Measurements from ENCODE around the gene SLC5A11. TPM values are rescaled to one million over a fixed set of nuclear protein-coding genes. Genes with fewer than 3 reads are reported as not detected.

The SLC5A11 gene
- total and polyA plus RNA-seq, 3 experiments from 2014 or later = 0.15 to 0.20 TPM; not detected in 1

DNA sequence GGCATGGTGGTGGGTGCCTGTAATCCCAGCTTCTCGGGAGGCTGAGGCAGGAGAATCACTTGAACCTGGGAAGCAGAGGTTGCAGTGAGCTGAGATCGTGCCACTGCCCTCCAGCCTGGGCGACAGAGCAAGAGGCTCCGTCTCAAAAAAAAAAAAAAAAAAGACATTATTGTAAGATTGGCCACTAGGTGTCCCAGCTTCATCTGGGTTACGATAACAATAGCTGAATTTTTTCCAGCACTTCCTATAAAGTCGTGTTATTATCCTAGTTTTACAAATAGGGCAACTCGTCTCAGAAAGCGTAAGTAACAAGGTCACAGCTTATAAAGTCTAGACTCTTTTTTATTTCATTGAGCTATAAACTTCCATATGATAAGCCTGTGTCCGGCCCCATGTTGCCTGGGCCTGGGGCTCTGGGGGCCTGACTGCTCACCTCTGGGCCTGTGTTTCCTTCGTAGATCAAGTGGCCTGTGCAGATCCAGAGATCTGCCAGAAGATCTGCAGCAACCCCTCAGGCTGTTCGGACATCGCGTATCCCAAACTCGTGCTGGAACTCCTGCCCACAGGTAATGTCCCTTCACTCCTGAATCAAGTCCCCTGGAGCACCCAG lies 60.5 kb downstream of the SLC5A11 start:
- peaks cover 2 to 9% of the 10 kb centered on the region in 2 donors for H3K27me3 Mint-ChIP-seq
- ChIA-PET CTCF (interaction anchor here (0.6 to 1.5 kb wide), 6 partner anchors 12 to 319 kb away, joined by 3 to 5 read pairs (median 3); no protein-coding TSS in a partner anchor), POLR2A (interaction anchor here (0.6 kb wide), 1 partner anchor 319 kb away, joined by 3 read pairs; no protein-coding TSS in a partner anchor)
- no peaks in the 10 kb centered on the region for H3K9me3 ChIP-seq (ENCODE audit: low read length)
- H3K27ac Mint-ChIP-seq = no peak overlapping the region
- no peaks in the 10 kb centered on the region for H3K36me3 ChIP-seq (ENCODE audit: insufficient read depth, low read length)
- H3K36me3 Mint-ChIP-seq = no peaks in the 10 kb centered on the region
- H3K4me3 Mint-ChIP-seq = no peak overlapping the region
- no peaks in the 10 kb centered on the region for H3K4me1 Mint-ChIP-seq
- H3K27ac ChIP-seq (ENCODE audit: low read depth, low read length) = no peak overlapping the region
- H3K9me3 Mint-ChIP-seq = no peaks in the 10 kb centered on the region
- no peaks in the 10 kb centered on the region for H3K4me1 ChIP-seq (ENCODE audit: insufficient read depth, low read length)
- DNase-seq = no peak
- H3K4me3 ChIP-seq (ENCODE audit: low read length) = no peak overlapping the region
- no peaks in the 10 kb centered on the region for H3K27me3 ChIP-seq (ENCODE audit: insufficient read depth, low read length, poor library complexity, severe bottlenecking)

DNA sequence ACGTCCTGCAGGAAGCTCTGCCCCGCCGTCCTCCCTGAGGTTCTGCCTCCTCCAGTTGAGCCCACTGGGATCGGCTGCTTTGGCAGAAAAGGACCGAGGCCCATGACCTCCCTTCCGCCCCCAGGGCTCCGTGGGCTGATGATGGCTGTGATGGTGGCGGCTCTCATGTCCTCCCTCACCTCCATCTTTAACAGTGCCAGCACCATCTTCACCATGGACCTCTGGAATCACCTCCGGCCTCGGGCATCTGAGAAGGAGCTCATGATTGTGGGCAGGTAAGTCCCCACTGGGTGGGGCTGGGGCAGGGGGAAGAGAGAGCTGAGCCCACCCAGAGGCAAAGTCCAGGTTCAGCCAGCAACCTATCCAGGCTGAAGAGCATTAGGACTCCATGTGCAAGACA lies 61.1 kb downstream of the SLC5A11 start:
- no peaks in the 10 kb centered on the region for H3K4me1 Mint-ChIP-seq
- H3K27me3 Mint-ChIP-seq = peaks cover 2 to 4% of the 10 kb centered on the region in 2 donors
- H3K4me3 Mint-ChIP-seq = no peak overlapping the region
- no peak for DNase-seq
- no peaks in the 10 kb centered on the region for H3K4me1 ChIP-seq (ENCODE audit: insufficient read depth, low read length)
- ChIA-PET CTCF (interaction anchor here (0.7 to 1.5 kb wide), 3 partner anchors 12 to 29 kb away, joined by 3 to 5 read pairs (median 3); no protein-coding TSS in a partner anchor), POLR2A (no interaction called here)
- no peaks in the 10 kb centered on the region for H3K27me3 ChIP-seq (ENCODE audit: insufficient read depth, low read length, poor library complexity, severe bottlenecking)
- no peaks in the 10 kb centered on the region for H3K9me3 ChIP-seq (ENCODE audit: low read length)
- H3K9me3 Mint-ChIP-seq = no peaks in the 10 kb centered on the region
- no peaks in the 10 kb centered on the region for H3K36me3 Mint-ChIP-seq
- no peak overlapping the region for H3K4me3 ChIP-seq (ENCODE audit: low read length)
- no peak overlapping the region for H3K27ac Mint-ChIP-seq
- no peaks in the 10 kb centered on the region for H3K36me3 ChIP-seq (ENCODE audit: insufficient read depth, low read length)
- no peak overlapping the region for H3K27ac ChIP-seq (ENCODE audit: low read depth, low read length)

DNA sequence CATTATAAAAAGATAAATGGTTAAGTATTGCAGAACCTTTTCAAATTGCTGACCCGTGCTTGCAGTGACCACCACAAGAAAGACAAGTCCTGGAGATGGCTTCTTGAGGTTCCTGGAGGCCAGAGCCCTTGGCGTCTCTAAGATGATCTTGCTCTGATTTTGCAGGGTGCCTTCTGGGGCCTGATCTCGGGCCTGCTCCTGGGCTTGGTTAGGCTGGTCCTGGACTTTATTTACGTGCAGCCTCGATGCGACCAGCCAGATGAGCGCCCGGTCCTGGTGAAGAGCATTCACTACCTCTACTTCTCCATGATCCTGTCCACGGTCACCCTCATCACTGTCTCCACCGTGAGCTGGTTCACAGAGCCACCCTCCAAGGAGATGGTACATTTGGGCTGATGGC lies 63.0 kb downstream of the SLC5A11 start:
- Histone ChIP-seq H3K9me3 (ENCODE audit: low read length) (no peaks in the 10 kb centered on the region), H3K27me3 (ENCODE audit: insufficient read depth, low read length, poor library complexity, severe bottlenecking) (no peaks in the 10 kb centered on the region), H3K36me3 (ENCODE audit: insufficient read depth, low read length) (no peaks in the 10 kb centered on the region), H3K4me3 (ENCODE audit: low read length) (no peak overlapping the region), H3K4me1 (ENCODE audit: insufficient read depth, low read length) (no peaks in the 10 kb centered on the region), H3K27ac (ENCODE audit: low read depth, low read length) (no peak overlapping the region)
- no peaks in the 10 kb centered on the region for H3K36me3 Mint-ChIP-seq
- no peaks in the 10 kb centered on the region for H3K4me1 Mint-ChIP-seq
- H3K27me3 Mint-ChIP-seq = no peaks in the 10 kb centered on the region
- H3K9me3 Mint-ChIP-seq = no peaks in the 10 kb centered on the region
- H3K4me3 Mint-ChIP-seq = no peak overlapping the region
- no peak overlapping the region for H3K27ac Mint-ChIP-seq
- POLR2A ChIA-PET = no interaction called here
- DNase-seq = no peak
- CTCF ChIA-PET = interaction anchor here (1.1 kb wide), 1 partner anchor 13 kb away, joined by 3 read pairs; no protein-coding TSS in a partner anchor

DNA sequence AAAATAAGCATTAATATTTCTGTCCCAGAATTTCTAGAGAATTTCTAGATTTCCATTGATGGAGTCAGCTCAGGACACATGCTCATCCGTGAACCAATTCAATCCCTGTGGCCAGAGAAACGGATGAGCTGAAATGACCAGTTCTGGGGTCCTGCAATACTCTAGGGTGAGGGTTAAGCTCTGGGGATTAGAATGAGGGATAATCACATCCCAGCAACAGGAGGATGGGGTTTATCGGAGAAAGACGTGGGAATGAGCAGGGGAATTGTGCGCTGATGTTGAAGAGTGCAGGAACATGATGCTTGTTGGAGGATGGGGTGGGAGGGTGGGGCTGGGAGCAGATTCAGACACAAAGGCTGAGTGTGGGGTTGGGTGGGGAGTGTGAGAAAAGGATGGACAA lies 64.1 kb downstream of the SLC5A11 start:
- no peaks in the 10 kb centered on the region for H3K4me1 ChIP-seq (ENCODE audit: insufficient read depth, low read length)
- Mint-ChIP-seq H3K4me3 (no peak overlapping the region), H3K27me3 (peaks cover 0 to 1% of the 10 kb centered on the region in 2 donors), H3K36me3 (no peaks in the 10 kb centered on the region), H3K9me3 (no peaks in the 10 kb centered on the region), H3K4me1 (no peaks in the 10 kb centered on the region), H3K27ac (no peak overlapping the region)
- ChIA-PET POLR2A (no interaction called here), CTCF (no interaction called here)
- no peaks in the 10 kb centered on the region for H3K27me3 ChIP-seq (ENCODE audit: insufficient read depth, low read length, poor library complexity, severe bottlenecking)
- H3K27ac ChIP-seq (ENCODE audit: low read depth, low read length) = no peak overlapping the region
- no peaks in the 10 kb centered on the region for H3K9me3 ChIP-seq (ENCODE audit: low read length)
- H3K36me3 ChIP-seq (ENCODE audit: insufficient read depth, low read length) = no peaks in the 10 kb centered on the region
- DNase-seq = no peak
- H3K4me3 ChIP-seq (ENCODE audit: low read length) = no peak overlapping the region

DNA sequence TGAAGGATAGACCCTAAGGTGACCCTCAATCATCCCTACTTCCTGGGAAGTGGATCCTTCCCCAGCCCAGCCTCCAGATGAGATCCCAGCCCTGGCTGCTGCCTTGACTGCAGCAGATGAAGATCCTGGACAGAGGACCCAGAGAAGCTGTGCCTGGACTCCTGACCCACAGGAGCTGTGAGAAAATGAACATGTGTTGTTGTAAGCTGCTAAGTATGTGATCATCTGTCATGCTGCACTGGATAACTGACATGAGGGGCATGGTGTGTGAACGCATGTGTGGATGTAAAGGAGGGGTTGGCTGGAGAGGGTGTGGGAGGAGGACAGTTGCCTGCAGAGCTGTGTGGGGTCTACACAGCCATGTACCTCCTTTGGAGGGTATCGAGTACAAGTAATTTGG lies 69.3 kb downstream of the SLC5A11 start:
- H3K4me1 Mint-ChIP-seq = peaks cover 0 to 1% (median 0%) of the 10 kb centered on the region in 3 donors
- peaks cover 0 to 1% of the 10 kb centered on the region in 2 donors for H3K27me3 Mint-ChIP-seq
- POLR2A ChIA-PET = no interaction called here

DNA sequence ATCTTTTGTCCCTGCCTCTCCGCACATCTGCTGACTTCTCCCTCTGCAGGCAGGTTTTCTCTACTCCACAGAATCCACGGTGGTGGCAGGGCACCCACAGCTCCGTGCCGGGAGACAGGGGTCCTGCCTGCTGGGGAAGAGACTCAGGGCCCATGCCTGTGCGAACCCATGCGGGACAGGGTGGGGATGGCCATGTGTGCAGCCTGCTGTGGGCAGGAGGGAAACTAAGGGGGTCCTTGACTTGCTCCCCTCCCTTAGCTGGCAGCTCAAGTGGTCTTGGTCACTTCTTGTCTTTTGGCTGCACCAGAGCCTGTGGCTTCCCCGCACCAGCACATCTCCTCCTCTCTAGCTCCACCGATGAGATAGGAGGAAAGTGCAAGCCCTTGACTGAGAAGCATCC lies 69.8 kb downstream of the SLC5A11 start:
- peaks cover 10% of the 10 kb centered on the region for H3K36me3 ChIP-seq (ENCODE audit: insufficient read depth, low read length)
- H3K36me3 Mint-ChIP-seq = peaks cover 2 to 35% (median 4%) of the 10 kb centered on the region in 3 donors
- no peaks in the 10 kb centered on the region for H3K9me3 ChIP-seq (ENCODE audit: low read length)
- H3K4me1 Mint-ChIP-seq = peaks cover 2 to 3% (median 2%) of the 10 kb centered on the region in 3 donors
- no peaks in the 10 kb centered on the region for H3K9me3 Mint-ChIP-seq
- no peak overlapping the region for H3K27ac ChIP-seq (ENCODE audit: low read depth, low read length)
- no peaks in the 10 kb centered on the region for H3K27me3 ChIP-seq (ENCODE audit: insufficient read depth, low read length, poor library complexity, severe bottlenecking)
- peak overlapping the region in 1 of 8 donors; percentile 6 for H3K27ac Mint-ChIP-seq
- CTCF ChIA-PET = no interaction called here
- DNase-seq = no peak
- POLR2A ChIA-PET = no interaction called here
- no peak overlapping the region for H3K4me3 ChIP-seq (ENCODE audit: low read length)
- H3K4me1 ChIP-seq (ENCODE audit: insufficient read depth, low read length) = no peaks in the 10 kb centered on the region
- peaks cover 0 to 1% of the 10 kb centered on the region in 2 donors for H3K27me3 Mint-ChIP-seq
- H3K4me3 Mint-ChIP-seq = no peak overlapping the region

More for the DNA sequence above, 69.3 kb downstream of the SLC5A11 start:
- CTCF ChIA-PET = no interaction called here
- no peaks in the 10 kb centered on the region for H3K9me3 Mint-ChIP-seq
- no peak overlapping the region for H3K4me3 Mint-ChIP-seq
- H3K27ac Mint-ChIP-seq = peak overlapping the region in 4 of 8 donors; percentile 10 to 56 (median 30)
- H3K27me3 ChIP-seq (ENCODE audit: insufficient read depth, low read length, poor library complexity, severe bottlenecking) = no peaks in the 10 kb centered on the region
- no peak overlapping the region for H3K4me3 ChIP-seq (ENCODE audit: low read length)
- H3K36me3 ChIP-seq (ENCODE audit: insufficient read depth, low read length) = peaks cover 10% of the 10 kb centered on the region
- H3K4me1 ChIP-seq (ENCODE audit: insufficient read depth, low read length) = no peaks in the 10 kb centered on the region
- H3K27ac ChIP-seq (ENCODE audit: low read depth, low read length) = no peak overlapping the region
- no peaks in the 10 kb centered on the region for H3K9me3 ChIP-seq (ENCODE audit: low read length)
- peaks cover 2 to 32% (median 4%) of the 10 kb centered on the region in 3 donors for H3K36me3 Mint-ChIP-seq
- no peak for DNase-seq

DNA sequence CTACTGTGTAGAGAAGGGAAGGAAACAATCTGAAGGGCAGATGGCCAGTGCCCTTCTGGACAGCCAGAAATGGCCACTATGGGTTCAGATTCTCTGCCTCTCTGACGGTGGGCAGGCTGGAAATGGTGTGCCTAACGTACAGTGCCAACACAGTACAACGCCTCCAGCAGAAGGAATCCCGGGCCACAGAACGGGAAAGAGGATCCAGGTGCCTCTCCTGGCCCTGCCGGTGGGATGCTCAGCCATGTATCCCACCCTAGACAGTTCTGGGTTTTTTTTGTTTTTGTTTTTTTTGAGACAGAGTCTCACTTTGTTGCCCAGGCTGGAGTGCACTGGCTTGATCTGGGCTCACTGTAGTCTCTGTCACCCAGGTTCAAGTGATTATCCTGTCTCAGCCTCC lies 71.5 kb downstream of the SLC5A11 start:
- POLR2A ChIA-PET = no interaction called here
- Histone ChIP-seq H3K4me1 (ENCODE audit: insufficient read depth, low read length) (no peaks in the 10 kb centered on the region), H3K36me3 (ENCODE audit: insufficient read depth, low read length) (peaks cover 18% of the 10 kb centered on the region), H3K27me3 (ENCODE audit: insufficient read depth, low read length, poor library complexity, severe bottlenecking) (no peaks in the 10 kb centered on the region), H3K4me3 (ENCODE audit: low read length) (no peak overlapping the region), H3K9me3 (ENCODE audit: low read length) (no peaks in the 10 kb centered on the region), H3K27ac (ENCODE audit: low read depth, low read length) (no peak overlapping the region)
- peak overlapping the region in 1 of 8 donors; percentile 60 for H3K27ac Mint-ChIP-seq
- H3K4me3 Mint-ChIP-seq = no peak overlapping the region
- DNase-seq = no peak
- CTCF ChIA-PET = no interaction called here
- peaks cover 0 to 1% of the 10 kb centered on the region in 2 donors for H3K27me3 Mint-ChIP-seq
- H3K36me3 Mint-ChIP-seq = peaks cover 4 to 51% (median 11%) of the 10 kb centered on the region in 3 donors
- H3K4me1 Mint-ChIP-seq = peaks cover 17 to 19% (median 18%) of the 10 kb centered on the region in 3 donors
- no peaks in the 10 kb centered on the region for H3K9me3 Mint-ChIP-seq

DNA sequence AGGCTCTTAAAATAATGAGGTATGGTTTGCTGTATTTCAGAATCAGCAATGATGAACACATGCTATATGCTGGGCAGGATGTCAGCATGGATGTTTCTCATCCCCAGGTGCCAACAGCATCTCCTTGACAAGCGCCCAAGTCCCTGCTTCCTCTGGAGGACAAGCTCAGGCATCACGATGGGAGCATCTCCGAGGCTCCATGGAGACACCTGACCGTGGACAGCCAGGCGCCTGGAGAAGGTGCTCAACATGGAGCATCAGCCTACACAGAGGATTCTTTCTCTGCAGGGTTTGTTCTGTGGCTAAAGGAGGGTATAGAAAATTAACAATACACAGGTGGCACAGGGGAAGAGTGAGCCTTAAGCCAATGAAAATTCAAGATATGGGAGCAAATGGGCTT lies 72.1 kb downstream of the SLC5A11 start:
- no peaks in the 10 kb centered on the region for H3K9me3 ChIP-seq (ENCODE audit: low read length)
- Mint-ChIP-seq H3K4me1 (peaks cover 19 to 24% (median 21%) of the 10 kb centered on the region in 3 donors), H3K36me3 (peaks cover 7 to 56% (median 12%) of the 10 kb centered on the region in 3 donors), H3K4me3 (no peak overlapping the region), H3K27me3 (peaks cover 0 to 1% of the 10 kb centered on the region in 2 donors), H3K9me3 (no peaks in the 10 kb centered on the region), H3K27ac (no peak overlapping the region)
- no peak overlapping the region for H3K27ac ChIP-seq (ENCODE audit: low read depth, low read length)
- no peak overlapping the region for H3K4me3 ChIP-seq (ENCODE audit: low read length)
- H3K4me1 ChIP-seq (ENCODE audit: insufficient read depth, low read length) = no peaks in the 10 kb centered on the region
- ChIA-PET POLR2A (no interaction called here), CTCF (interaction anchor here (1.6 kb wide), 1 partner anchor 11 kb away, joined by 4 read pairs; no protein-coding TSS in a partner anchor)
- H3K27me3 ChIP-seq (ENCODE audit: insufficient read depth, low read length, poor library complexity, severe bottlenecking) = no peaks in the 10 kb centered on the region
- H3K36me3 ChIP-seq (ENCODE audit: insufficient read depth, low read length) = peaks cover 19% of the 10 kb centered on the region
- DNase-seq = no peak

Measured in CD8-positive, alpha-beta memory T cell (primary cell).